NB4 (cell line): ENCODE results near the gene ATRX.
"Not testable (repeated sequence)": the region's sequence is repeated elsewhere in the genome, so short reads cannot be mapped to it uniquely, and the experiment has no call there.

Experiments used
- DNase-seq: peaks from one replicate; pipeline ENCODE4 v3.0.0; 2010; ENCODE audit warnings: low read depth
- H3K4me3 ChIP-seq: one replicate; pipeline ENCODE4 v1.5.1; 2011; ENCODE audit warnings: mild to moderate bottlenecking, low read depth, low read length, moderate library complexity
- CTCF ChIP-seq: IDR thresholded peaks from one replicate; pipeline ENCODE4 v1.5.1; 2012; ENCODE audit warnings: low read depth, low read length
- MAX ChIP-seq: IDR thresholded peaks from 2 replicates; pipeline ENCODE4 v1.6.1; 2011; ENCODE audit warnings: low read depth, low read length
- MYC ChIP-seq: IDR thresholded peaks from 2 replicates; pipeline ENCODE4 v1.6.1; 2011; ENCODE audit warnings: low read depth, low read length
- POLR2A ChIP-seq: IDR thresholded peaks from 2 replicates; pipeline ENCODE4 v1.6.1; 2011; ENCODE audit warnings: mild to moderate bottlenecking; ENCODE audit not compliant: insufficient read length; ENCODE audit errors: extremely low read depth

ATRX gene

GRCh38 chrX:77755561-77755960, 30.5 kb downstream of the ATRX start:
- H3K4me3 ChIP-seq: no peak overlapping the region
- DNase-seq: no peak
- TF ChIP-seq MAX (no peak), CTCF (no peak), POLR2A (no peak), MYC (no peak)

- not testable (repeated sequence) for DNase-seq, H3K4me3 ChIP-seq
These were observed 32.1 kb downstream of the ATRX start for GRCh38 chrX:77753942-77754341.

- no peak overlapping the region for H3K4me3 ChIP-seq
- no peak for DNase-seq
- TF ChIP-seq MYC (no peak), CTCF (no peak), POLR2A (no peak), MAX (no peak)
These were observed 36.3 kb downstream of the ATRX start for GRCh38 chrX:77749695-77750094.

GRCh38 chrX:77743720-77744119, 42.3 kb downstream of the ATRX start:
- H3K4me3 ChIP-seq: no peak overlapping the region
- TF ChIP-seq MYC: no peak
- no peak for TF ChIP-seq POLR2A
- no peak for TF ChIP-seq MAX
- no peak for TF ChIP-seq CTCF
- no peak for DNase-seq

GRCh38 chrX:77742788-77743476, 43.1 kb downstream of the ATRX start:
- TF ChIP-seq MAX (no peak), CTCF (no peak), POLR2A (no peak), MYC (no peak)
- DNase-seq: no peak

GRCh38 chrX:77740376-77740905, 45.6 kb downstream of the ATRX start:
- H3K4me3 ChIP-seq: no peak overlapping the region
- TF ChIP-seq POLR2A (no peak), CTCF (no peak), MAX (no peak), MYC (no peak)
- no peak for DNase-seq

More at GRCh38 chrX:77742788-77743476, 43.1 kb downstream of the ATRX start:
- H3K4me3 ChIP-seq: no peak overlapping the region
